RWPE1 (cell line): ENCODE data around the gene KCNMA1.
A peak's percentile ranks its signal among the peaks of the same experiment; 100 is the strongest.
"Not testable (repeated sequence)": the region's sequence is repeated elsewhere in the genome, so short reads cannot be mapped to it uniquely, and the experiment has no call there.

Experiments
- CTCF ChIA-PET: fragments of 350-600 bp; sonication (Branson Sonifier 250); formaldehyde crosslinking; extraction: SDS; loops from one replicate; lab custom pipeline; 2021; lab: Yijun Ruan, JAX
- POLR2A ChIA-PET: fragments of 400-600 bp; formaldehyde crosslinking; extraction: SDS; loops from one replicate; lab custom pipeline; 2020; ENCODE audit warnings: antibody characterized with exemption; ENCODE audit not compliant: low non-redundant PET; lab: Yijun Ruan, JAX
- DNase-seq: peaks from one replicate; pipeline ENCODE4 v3.0.0; 2012; ENCODE audit warnings: low spot score
- H3K27ac ChIP-seq: fragments of 450-650 bp; 2 replicates; pipeline ENCODE4 v1.5.1; 2017
- TF ChIP-seq, protein P1 (sequence below): fragments of 450-650 bp; conservative IDR thresholded peaks from 2 replicates; pipeline ENCODE4 v1.5.1; 2017; ENCODE audit warnings: low read depth, mild to moderate bottlenecking

The KCNMA1 gene

GRCh38 chr10:77592946-77593636, 44.5 kb downstream of the KCNMA1 start:
- peak overlapping the region; percentile 88 for H3K27ac ChIP-seq
- TF ChIP-seq, protein P1, sequence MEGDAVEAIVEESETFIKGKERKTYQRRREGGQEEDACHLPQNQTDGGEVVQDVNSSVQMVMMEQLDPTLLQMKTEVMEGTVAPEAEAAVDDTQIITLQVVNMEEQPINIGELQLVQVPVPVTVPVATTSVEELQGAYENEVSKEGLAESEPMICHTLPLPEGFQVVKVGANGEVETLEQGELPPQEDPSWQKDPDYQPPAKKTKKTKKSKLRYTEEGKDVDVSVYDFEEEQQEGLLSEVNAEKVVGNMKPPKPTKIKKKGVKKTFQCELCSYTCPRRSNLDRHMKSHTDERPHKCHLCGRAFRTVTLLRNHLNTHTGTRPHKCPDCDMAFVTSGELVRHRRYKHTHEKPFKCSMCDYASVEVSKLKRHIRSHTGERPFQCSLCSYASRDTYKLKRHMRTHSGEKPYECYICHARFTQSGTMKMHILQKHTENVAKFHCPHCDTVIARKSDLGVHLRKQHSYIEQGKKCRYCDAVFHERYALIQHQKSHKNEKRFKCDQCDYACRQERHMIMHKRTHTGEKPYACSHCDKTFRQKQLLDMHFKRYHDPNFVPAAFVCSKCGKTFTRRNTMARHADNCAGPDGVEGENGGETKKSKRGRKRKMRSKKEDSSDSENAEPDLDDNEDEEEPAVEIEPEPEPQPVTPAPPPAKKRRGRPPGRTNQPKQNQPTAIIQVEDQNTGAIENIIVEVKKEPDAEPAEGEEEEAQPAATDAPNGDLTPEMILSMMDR, result no peak
- ChIA-PET POLR2A (no interaction called here), CTCF (no interaction called here)
- peak; percentile 93 for DNase-seq

DNA sequence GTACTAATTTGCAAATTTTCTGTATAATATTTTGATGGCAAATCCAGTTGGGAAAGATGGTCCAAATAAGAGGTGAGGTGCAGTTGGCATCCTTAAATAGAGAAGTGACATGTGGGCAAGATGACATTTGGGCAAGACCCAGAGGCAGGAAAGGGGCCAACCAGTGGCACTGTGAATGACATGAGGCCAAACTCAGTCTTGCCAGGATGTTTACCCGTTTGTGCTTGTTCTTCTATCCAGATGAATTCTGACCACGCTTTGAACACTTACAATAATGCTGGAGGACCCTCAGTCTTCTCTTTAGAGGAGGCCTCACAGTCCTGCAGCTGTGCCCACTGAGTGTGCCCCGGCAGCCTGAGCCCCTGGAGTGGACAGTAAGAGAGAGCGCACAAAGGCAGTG, 45.1 kb downstream of the KCNMA1 start:
- ChIA-PET CTCF (no interaction called here), POLR2A (no interaction called here)
- TF ChIP-seq, protein P1, result no peak
- peak overlapping the region; percentile 88 for H3K27ac ChIP-seq
- DNase-seq, result no peak

- CTCF ChIA-PET, result no interaction called here
- peak overlapping the region; percentile 53 for H3K27ac ChIP-seq
- DNase-seq, result no peak
- POLR2A ChIA-PET, result no interaction called here
- TF ChIP-seq, protein P1, result no peak
Measured at GRCh38 chr10:77591238-77591880, 46.2 kb downstream of the KCNMA1 start.

GRCh38 chr10:77590344-77591237, 47.0 kb downstream of the KCNMA1 start:
- TF ChIP-seq, protein P1, result no peak
- POLR2A ChIA-PET, result no interaction called here
- peak overlapping the region; percentile 53 for H3K27ac ChIP-seq
- no peak for DNase-seq
- CTCF ChIA-PET, result interaction anchor here (0.6 kb wide), 1 partner anchor 341 kb away, joined by 3 read pairs; no protein-coding TSS in a partner anchor

- DNase-seq, POLR2A ChIA-PET, H3K27ac ChIP-seq: not testable (repeated sequence)
- CTCF ChIA-PET, result interaction anchor here (0.6 kb wide), 1 partner anchor 342 kb away, joined by 3 read pairs; no protein-coding TSS in a partner anchor
Measured at GRCh38 chr10:77589703-77590102, 47.9 kb downstream of the KCNMA1 start.

- no peak overlapping the region for H3K27ac ChIP-seq
- no peak for DNase-seq
- TF ChIP-seq, protein P1, result no peak
- ChIA-PET POLR2A (no interaction called here), CTCF (no interaction called here)
Measured at GRCh38 chr10:77588886-77589285, 48.7 kb downstream of the KCNMA1 start.
